ENCODE data around the gene ARL17A. TPM values are rescaled to one million over a fixed set of nuclear protein-coding genes. Genes with fewer than 3 reads are reported as not detected.
"Not testable (repeated sequence)": the region's sequence is repeated elsewhere in the genome, so short reads cannot be mapped to it uniquely, and the experiment has no call there.

Gene ARL17A
- total RNA-seq, 1 experiment from 2014 or later: 17.3 TPM

DNA sequence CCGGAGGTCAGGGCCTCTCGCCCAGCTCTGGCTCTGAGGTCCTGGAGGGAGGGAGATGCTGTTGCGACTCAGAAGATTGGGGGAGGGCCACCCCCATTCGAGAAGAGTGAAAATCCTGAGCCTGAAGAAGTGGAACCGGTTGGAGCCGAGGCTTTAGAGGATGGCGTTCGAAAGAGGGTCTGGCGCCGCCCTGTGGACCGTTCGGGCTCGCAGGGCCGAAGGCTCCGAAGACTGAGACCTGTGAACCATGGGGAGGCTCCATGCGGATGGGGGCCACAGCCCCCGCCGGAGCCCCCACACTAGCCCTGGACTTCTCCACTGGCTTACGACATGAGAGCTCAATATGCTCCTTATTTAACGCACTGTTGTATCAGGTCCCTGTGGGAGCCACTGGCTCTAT, 20.3 kb downstream of the ARL17A start:
- DNase-seq (ENCODE audit: low spot score): not testable (repeated sequence)

DNA sequence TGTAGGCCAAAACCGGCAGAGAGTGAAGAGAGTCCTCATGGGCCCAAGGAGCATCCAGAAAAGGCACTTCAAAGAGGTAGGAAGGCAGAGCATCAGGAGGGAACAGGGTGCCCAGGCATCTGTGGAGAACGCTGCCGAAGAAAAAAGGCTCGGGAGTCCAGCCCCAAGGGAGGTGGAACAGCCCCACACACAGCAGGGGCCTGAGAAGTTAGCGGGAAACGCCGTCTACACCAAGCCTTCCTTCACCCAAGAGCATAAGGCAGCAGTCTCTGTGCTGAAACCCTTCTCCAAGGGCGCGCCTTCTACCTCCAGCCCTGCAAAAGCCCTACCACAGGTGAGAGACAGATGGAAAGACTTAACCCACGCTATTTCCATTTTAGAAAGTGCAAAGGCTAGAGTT, 30.9 kb downstream of the ARL17A start:
- not testable (repeated sequence) for DNase-seq (ENCODE audit: low spot score)

DNA sequence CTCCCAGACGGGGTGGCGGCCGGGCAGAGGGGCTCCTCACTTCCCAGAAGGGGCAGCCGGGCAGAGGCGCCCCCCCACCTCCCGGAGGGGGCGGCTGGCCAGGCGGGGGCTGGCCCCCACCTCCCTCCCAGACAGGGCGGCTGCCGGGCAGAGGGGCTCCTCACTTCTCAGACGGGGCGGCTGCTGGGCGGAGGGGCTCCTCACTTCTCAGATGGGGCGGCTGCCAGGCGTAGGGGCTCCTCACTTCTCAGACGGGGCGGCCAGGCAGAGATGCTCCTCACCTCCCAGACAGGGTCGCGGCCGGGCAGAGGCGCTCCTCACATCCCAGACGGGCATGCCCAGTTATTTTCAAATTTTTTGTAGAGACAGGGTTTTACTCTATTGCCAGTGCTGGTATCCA, 44.8 kb downstream of the ARL17A start:
- not testable (repeated sequence) for DNase-seq (ENCODE audit: low spot score)

GRCh38 chr17:46512168-46512567, 67.3 kb downstream of the ARL17A start, which contains the start of gene LRRC37A2:
TSS of gene LRRC37A2 (plus strand) at chr17:46512468. CDS start at chr17:46512713, 245 bp downstream.
- not testable (repeated sequence) for DNase-seq (ENCODE audit: low spot score)

DNA sequence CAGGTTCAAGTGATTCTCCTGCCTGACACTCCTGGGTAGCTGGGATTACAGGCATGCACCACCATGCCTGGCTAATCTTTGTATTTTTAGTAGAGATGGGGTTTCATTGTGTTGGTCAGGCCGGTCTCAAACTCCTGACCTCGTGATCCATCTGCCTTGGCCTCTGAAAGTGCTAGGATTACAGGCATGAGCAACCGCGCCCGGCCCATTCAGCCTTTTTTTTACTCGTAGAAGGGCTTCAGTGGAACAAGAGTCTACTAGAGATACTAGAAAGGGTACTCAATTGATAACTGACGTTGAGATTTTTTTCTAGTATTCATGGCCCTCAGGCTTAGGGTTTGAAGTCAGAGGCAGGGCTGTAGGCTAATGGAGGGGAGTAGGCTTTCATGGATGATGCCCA, 73.6 kb downstream of the ARL17A start:
- DNase-seq (ENCODE audit: low spot score): not testable (repeated sequence)

- peak; percentile 0 for DNase-seq (ENCODE audit: low spot score)
Observed at GRCh38 chr17:46499437-46500139, 79.9 kb downstream of the ARL17A start.

DNA sequence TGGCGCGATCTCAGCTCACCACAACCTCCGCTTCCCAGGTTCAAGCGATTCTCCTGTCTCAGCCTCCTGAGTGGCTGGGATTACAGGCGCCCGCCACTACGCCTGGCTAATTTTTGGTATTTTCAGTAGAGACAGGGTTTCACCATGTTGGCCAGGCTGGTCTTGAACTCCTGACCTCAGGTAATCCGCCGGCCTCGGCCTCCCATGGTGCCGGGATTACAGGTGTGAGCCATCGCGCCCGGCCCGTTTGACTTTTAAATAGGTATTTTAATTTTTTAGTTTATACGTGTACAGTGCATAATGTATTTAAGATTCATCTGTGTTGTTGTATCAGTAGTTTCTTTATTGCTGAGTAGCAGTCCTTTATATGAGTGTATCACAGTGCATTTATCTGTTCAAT, 87.5 kb downstream of the ARL17A start:
- not testable (repeated sequence) for DNase-seq (ENCODE audit: low spot score)

GRCh38 chr17:46481310-46481709, 98.2 kb downstream of the ARL17A start:
- not testable (repeated sequence) for DNase-seq (ENCODE audit: low spot score)

GRCh38 chr17:46478823-46479222, 100.7 kb downstream of the ARL17A start:
- DNase-seq (ENCODE audit: low spot score): not testable (repeated sequence)

DNA sequence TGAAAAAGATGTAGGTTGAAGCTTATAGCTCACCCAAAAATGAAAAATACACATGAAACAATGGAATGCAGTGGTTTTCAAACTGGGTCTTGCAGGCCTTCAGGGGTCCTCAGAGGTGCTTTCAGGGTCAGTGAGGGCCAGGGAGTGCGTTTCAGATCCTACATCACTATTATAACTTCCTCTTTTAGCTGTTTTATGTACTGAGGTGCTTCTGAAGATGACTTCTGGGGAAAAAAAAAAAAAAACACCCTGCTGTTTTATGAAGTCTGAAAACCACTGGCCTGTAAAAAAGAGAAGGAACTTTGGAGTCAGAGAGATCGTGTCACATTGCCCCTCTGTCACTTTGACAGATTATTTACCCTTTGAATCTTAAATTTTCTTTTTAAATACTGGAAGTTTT, 103.9 kb downstream of the ARL17A start:
- not testable (repeated sequence) for DNase-seq (ENCODE audit: low spot score)

GRCh38 chr17:46474489-46474888, 105.0 kb downstream of the ARL17A start:
- DNase-seq (ENCODE audit: low spot score): not testable (repeated sequence)

- not testable (repeated sequence) for DNase-seq (ENCODE audit: low spot score)
Observed at GRCh38 chr17:46467618-46468017, 111.9 kb downstream of the ARL17A start.

Small RNA genes lying within 50 kb of the gene (small RNA-seq; reads per million reads assigned to genes)
- gene RN7SL199P: not detected

Other genes with a start within 250 kb of the ARL17A start
- gene ARL17B, start 217.9 kb downstream of the ARL17A start, total RNA-seq (2014; rRNA removed; shearing (Covaris generic)): 4.6 and 9.9 TPM in 2 replicates
- gene LRRC37A2, start 67.2 kb downstream of the ARL17A start, total RNA-seq (2014; rRNA removed; shearing (Covaris generic)): 3.7 and 4.9 TPM in 2 replicates
- 14.7 and 15.5 TPM in 2 replicates for gene NSF, start 11.0 kb upstream of the ARL17A start, total RNA-seq (2014; rRNA removed; shearing (Covaris generic))
- 0.08 TPM in 2 replicates for gene WNT3, start 239.0 kb upstream of the ARL17A start, total RNA-seq (2014; rRNA removed; shearing (Covaris generic))